HL-60/S4 treated with retinoic acid at 250 ng/mL for 4 days and 3 days (cell line): Measurements from ENCODE around the gene MCHR1.
"Not testable (repeated sequence)": the region's sequence is repeated elsewhere in the genome, so short reads cannot be mapped to it uniquely, and the experiment has no call there.

Source experiments
- in situ Hi-C: fragments of 300-500 bp; cut with MboI; formaldehyde crosslinking; loops from 2 replicates; pipeline ENCODE4 v1.7.0; 2022; ENCODE audit warnings: low sequenced_read_pairs

Gene MCHR1

GRCh38 chr22:40687706-40688105, 8.4 kb downstream of the MCHR1 start:
- in situ Hi-C loops: no loop called here

DNA sequence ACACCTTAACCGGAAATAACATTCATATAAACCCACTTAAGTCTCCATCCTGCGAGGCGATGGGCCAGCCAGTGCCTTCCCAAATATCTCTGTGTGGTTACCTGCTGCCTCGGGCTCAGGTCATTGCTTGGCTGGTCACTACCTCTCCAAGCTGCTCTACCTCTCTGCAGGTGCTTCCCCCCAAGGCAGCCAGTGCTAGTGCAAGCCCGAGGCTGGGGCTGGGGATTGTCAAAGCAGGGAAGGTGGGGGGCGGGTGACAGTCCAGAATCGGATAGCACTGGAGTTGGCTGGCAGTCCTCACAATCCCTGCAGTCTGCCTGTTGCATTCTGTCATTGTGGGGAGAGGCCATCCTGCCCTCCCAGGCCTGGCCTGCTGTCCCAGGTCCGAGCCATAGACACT, 11.1 kb downstream of the MCHR1 start:
- in situ Hi-C loops: no loop called here

- in situ Hi-C loops: no loop called here
Measured at GRCh38 chr22:40691532-40691931, 12.2 kb downstream of the MCHR1 start.

DNA sequence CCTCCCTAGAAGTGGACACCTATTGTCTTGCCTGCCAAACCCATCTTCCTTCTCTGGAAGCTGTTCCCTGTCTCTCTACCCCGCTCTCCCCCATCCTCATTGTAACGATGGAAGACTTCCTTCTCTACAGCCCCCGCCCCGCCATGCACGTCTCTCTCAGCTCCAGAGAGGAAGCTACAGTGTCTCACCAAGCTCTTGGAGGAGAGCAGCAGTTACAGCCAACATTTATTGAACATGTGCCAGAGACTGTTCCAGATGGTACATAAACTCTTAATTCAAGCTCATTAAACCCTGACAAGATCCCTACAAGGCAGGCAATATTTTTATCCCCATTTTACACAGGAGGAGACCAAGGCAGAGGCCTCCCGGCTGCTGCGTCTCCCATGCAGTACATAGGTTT, 15.1 kb downstream of the MCHR1 start:
- in situ Hi-C loops: no loop called here

- in situ Hi-C loops: no loop called here
Measured at GRCh38 chr22:40701274-40701673, 22.0 kb downstream of the MCHR1 start.

- in situ Hi-C loops: no loop called here
Measured at GRCh38 chr22:40703174-40703573, 23.9 kb downstream of the MCHR1 start.

- in situ Hi-C loops: no loop called here
Measured at GRCh38 chr22:40703736-40704135, 24.5 kb downstream of the MCHR1 start.

- in situ Hi-C loops: no loop called here
Measured at GRCh38 chr22:40705918-40706682, 26.8 kb downstream of the MCHR1 start.

DNA sequence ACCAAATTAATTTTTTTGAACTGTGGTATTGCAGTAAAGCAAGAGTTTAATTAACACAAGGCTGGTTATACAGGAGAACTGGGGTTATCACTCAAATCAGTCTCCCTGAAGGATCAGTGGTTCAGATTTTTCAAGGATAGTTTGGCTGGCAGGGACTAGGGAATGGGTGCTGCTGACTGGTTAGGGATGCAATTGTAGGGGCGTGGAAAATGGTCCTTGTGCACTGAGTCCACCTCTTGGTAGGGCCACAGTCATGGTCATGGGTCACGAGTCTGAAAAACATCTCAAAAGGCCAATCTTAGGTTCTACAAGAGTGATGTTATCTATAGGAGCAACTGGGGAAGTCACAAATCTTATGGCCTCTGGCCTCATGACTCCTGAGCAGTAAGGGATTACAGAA, 27.9 kb downstream of the MCHR1 start:
- in situ Hi-C loops: no loop called here

DNA sequence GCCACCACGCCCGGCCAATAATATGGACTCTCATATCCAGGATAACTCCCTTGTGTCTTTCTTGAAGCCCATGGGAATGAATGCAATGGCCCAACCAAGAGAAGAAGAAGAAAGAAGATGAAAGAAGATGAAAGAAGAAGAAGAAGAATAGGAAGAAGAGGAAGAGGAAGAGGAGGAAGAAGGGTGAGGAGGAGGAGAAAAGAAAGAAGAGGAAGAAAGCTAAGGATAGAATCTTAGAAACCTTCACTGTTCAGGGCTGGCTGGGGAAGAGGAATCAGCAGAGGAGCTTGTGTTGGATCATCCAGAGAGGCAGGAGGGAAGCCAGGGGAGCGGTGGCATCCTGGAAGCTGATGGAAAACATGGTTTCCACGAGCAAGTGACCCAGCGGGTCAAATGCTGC, 28.9 kb downstream of the MCHR1 start:
- in situ Hi-C loops: no loop called here

DNA sequence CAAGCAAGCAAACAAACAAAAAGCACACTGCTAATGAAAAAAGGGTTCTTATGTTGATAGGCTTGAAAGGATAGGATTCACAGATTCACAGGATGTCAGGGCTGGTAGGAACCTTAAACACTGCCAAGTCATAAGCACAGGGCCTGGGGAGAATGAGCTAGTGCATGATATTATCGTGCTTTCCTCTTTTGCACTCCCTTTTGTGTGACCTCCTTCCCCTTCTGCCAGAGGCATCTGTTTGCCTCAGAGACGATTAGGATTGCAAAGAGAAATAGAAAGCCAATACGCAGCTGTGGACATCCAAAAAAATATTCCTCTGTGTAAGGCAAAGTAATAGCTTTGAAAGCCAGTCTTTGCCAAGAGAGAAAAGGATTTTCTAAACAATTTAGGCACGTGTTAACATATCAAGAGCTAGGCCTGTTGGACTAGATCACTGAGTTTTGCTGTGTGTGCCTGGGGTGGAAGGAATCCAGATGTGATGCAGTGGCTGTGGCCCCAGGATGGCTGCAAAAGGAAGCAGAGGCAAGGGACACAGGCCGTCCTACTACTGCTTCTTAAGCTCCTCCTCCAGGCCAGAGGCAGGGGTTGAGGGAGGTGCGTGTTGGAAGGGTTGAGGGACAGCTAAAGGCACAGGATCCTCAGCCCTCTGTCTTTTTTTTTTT, 30.6 kb downstream of the MCHR1 start:
- in situ Hi-C loops: no loop called here

GRCh38 chr22:40712311-40712710, 33.0 kb downstream of the MCHR1 start:
- in situ Hi-C loops: no loop called here

DNA sequence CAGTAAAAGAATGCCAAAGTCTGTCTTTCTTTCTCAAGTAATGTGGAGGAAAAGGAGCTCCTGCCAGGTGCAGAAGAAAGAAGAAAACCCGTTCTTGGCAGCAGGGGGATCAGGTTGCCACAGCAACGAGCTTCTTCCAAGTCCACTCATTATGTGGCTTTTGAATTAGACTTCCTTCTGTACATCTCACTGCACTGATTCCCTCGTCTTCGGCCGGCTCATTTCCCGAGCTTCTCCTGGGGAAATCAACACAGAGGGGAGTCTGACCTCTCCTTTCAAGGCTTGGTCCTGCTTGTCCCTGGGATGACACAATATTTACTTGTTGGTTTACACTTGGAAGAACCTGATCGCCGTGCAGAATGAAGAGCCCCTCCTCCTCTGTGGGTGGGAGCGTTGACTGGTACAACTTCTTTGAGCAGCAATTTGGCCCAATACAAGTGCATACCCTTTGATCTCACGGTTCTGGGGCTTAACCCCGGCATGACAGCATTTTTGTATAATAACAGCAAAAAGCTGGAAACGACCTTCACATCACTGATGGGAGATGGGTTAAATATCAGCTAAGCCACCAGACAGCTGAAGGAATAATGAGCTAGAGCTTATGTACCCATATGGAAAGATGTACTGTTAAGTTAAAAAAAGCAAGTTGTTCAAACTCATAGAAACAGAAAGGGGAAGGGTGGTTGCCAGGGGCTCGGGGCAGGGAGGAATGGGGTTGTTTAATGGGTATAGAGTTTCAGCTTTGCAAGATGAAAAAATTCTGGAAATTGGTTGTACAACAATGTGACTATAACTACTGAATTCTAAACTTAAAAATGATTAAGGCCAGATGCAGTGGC, 35.4 kb downstream of the MCHR1 start:
- in situ Hi-C loops: no loop called here

DNA sequence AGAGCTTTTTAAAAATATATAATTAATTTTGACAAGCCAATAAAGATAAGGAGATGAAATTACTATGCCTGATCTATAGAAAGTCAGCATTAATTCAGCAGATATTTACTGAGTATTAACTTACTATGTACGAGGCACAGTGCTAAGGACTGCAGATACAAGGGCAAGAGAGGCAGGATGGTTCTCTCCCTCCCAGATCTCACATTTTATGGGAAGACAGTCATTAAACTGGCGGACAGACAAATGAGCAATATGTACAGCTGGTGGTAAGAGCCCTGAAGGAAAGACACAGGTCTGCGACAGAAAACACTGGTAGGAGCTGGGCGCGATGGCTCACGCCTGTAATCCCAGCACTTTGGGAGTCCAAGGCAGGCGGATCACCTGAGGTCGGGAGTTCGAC, 36.8 kb downstream of the MCHR1 start:
- in situ Hi-C loops: no loop called here

DNA sequence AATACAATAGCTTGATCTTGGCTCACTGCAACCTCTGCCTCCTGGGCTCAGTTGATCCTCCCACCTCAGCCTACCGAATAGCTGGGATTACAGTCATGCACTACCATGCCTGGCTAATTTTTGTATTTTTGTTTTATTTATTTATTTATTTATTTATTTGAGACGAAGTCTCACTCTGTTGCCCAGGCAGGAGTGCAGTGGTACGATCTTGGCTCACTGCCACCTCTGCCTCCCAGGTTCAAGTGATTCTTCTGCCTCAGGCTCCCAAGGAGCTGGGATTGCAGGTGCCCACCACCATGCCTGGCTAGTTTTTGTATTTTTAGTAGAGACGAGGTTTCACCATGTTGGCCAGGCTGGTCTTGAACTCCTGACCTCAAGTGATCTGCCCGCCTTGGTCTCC, 38.4 kb downstream of the MCHR1 start:
- in situ Hi-C loops: not testable (repeated sequence)

DNA sequence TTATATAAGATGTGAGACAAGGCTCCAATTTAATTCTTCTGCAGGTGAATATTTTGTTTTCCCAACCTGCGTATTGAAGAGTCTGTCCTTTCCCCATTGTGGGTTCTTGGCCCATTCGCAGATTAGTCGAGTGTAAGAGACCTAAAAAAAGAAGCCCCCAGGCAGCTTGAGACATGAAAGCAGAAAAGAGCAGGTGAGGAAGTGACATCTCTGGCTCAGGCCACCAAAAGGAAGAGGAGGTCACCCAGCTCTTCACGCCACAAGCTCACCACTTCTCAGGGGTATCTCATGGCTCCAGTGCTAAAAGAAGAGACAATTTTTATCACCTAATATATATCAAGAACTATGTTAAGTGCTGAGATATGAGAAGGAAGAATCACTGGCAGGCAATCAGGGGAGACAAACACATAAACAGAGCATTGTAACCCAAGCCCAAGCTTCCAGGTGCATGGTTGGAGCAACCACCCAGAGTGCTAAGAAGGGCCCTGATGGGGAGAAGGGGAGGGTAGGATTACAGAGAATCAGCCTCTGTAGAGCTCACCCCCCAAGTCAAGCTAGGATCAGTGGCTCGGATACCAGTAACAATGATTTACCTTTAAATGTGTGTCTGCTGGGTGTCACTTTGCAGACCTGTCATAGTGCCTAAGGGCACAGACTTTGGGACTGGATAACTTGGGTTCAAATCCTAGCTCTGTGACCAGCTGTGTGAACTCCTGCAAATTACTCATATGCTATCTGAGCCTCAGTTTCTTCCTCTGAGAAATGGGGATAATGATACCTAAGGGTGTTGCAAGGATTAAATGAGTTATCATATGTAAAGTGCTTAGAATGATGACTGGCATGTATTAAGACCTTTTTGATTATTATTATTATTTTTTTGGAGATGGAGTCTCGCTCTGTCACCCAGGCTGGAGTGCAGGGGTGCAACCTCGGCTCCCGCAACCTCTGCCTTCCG, 39.2 kb downstream of the MCHR1 start:
- in situ Hi-C loops: no loop called here

DNA sequence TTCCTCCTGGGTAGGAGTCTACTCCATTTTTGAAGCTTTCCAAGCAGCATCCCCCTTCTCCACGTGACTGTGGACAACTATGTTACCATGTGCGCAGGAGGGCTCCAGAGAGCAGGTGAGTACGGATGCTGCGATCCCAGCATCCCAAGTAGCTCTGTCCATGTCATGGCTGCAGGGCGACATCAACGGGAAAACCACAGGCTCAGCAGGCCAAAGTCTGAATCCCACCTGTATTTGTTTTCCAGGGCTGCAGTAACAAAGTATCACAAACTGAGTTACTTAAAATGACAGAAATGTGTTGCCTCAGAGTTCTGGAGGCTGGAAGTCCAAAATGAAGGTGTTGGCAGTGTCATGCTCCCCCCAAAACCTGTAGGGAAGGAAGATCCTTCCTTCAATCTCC, 40.3 kb downstream of the MCHR1 start:
- in situ Hi-C loops: no loop called here

- in situ Hi-C loops: not testable (repeated sequence)
Measured at GRCh38 chr22:40720156-40720537, 40.9 kb downstream of the MCHR1 start.

GRCh38 chr22:40720538-40721256, 41.4 kb downstream of the MCHR1 start:
- in situ Hi-C loops: no loop called here

- in situ Hi-C loops: no loop called here
Measured at GRCh38 chr22:40721266-40721665, 42.0 kb downstream of the MCHR1 start.
